ENCODE measurements around the gene HTRA1. TPM values are rescaled to one million over a fixed set of nuclear protein-coding genes. Genes with fewer than 3 reads are reported as not detected.

Gene HTRA1
- total RNA-seq, 1 experiment from 2014 or later, result 0.39 TPM

DNA sequence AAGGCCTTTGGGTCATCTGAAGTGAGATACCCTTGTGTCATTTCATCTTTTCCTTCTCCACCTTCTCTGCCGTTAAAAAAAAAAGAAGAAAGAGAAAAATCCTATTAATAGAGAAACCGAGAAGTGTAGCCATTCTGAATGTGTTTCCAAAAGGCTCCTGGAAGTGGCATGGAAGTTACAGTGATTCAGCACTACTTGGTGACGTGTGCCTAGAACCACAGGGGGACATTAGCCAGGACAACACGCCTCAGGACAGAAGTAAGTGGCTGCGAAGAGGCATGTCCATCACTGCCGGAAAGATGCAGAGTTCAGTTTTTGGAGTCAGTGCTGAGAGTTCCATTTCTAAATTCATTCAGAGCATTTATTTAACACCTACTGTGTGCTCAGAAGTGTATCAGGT lies 6.3 kb downstream of the HTRA1 start:
- ATAC-seq (no peak), DNase-seq (ENCODE audit: low read depth, low spot score) (no peak)
- TF ChIP-seq YY1 (IDR thresholded peaks at IDR 0.05; ENCODE audit: extremely low read depth, insufficient replicate concordance, low read depth, low read length) (no peak), POLR2AphosphoS5 (IDR thresholded peaks at IDR 0.05; ENCODE audit: low read depth, low read length) (no peak), ZFX (IDR thresholded peaks at IDR 0.05) (no peak), EZH2 (IDR thresholded peaks at IDR 0.05) (no peak), ZBTB33 (IDR thresholded peaks at IDR 0.05; ENCODE audit: extremely low read depth, insufficient replicate concordance, low read length) (no peak)
- H3K9ac ChIP-seq (ENCODE audit: low read length), result no peak overlapping the region
- RAD21 ChIA-PET (ENCODE audit: low non-redundant PET in 1 of 2, low total read pairs in 2 of 2, uncharacterized antibody in 2 of 2, unreplicated experiment in 2 of 2), result no interaction called here
- POLR2A ChIA-PET, result no interaction called here
- intact Hi-C loops (cut with micrococcal nuclease), result no loop called here
- no peaks in the 10 kb centered on the region for H3K9me3 ChIP-seq (ENCODE audit: control insufficient read depth in 1 of 2, insufficient read depth in 1 of 2, low read depth in 1 of 2, low read length in 2 of 2)
- H3K27ac ChIP-seq (ENCODE audit: low read depth, low read length), result no peak overlapping the region
- H3K79me2 ChIP-seq (ENCODE audit: insufficient read depth, low read length), result no peaks in the 10 kb centered on the region
- H3K4me1 ChIP-seq (ENCODE audit: control insufficient read depth in 1 of 2, insufficient read depth in 2 of 2, low read length in 2 of 2), result peaks cover 7 to 13% of the 10 kb centered on the region in 2 experiments; a peak in 3 of 4 replicates
- peaks cover 32% of the 10 kb centered on the region; the same call in 1 of the 2 replicates for H3K27me3 ChIP-seq (ENCODE audit: insufficient read depth, low read length)
- no peaks in the 10 kb centered on the region for H3K36me3 ChIP-seq (ENCODE audit: control insufficient read depth in 1 of 2, insufficient read depth in 2 of 2, low read length in 2 of 2)
- H3K4me3 ChIP-seq (replicated peaks in 1 of 2; ENCODE audit: low read depth in 1 of 2, low read length in 2 of 2), result no peak overlapping the region
- no peak overlapping the region for H3K4me2 ChIP-seq (ENCODE audit: low read length)
- H2AFZ ChIP-seq (ENCODE audit: low read depth, low read length, poor library complexity, severe bottlenecking), result no peak overlapping the region
- no peaks in the 10 kb centered on the region for H3K9me2 ChIP-seq (ENCODE audit: insufficient read depth)
- BruUV-seq (replicated peaks), result no TSS peak
- H4K20me1 ChIP-seq (ENCODE audit: insufficient read depth), result no peaks in the 10 kb centered on the region
- CTCF ChIA-PET, result interaction anchor here (2.9 kb wide), 1 partner anchor 98 kb away, joined by 7 read pairs; no protein-coding TSS in a partner anchor

- Histone ChIP-seq H4K20me1 (ENCODE audit: insufficient read depth) (no peaks in the 10 kb centered on the region), H3K4me1 (ENCODE audit: control insufficient read depth in 1 of 2, insufficient read depth in 2 of 2, low read length in 2 of 2) (peaks cover 7 to 13% of the 10 kb centered on the region in 2 experiments; a peak in 3 of 4 replicates), H3K27ac (ENCODE audit: low read depth, low read length) (no peak overlapping the region), H3K9ac (ENCODE audit: low read length) (no peak overlapping the region), H3K4me2 (ENCODE audit: low read length) (peak overlapping the region; percentile 44), H3K27me3 (ENCODE audit: insufficient read depth, low read length) (peaks cover 26% of the 10 kb centered on the region; the same call in 1 of the 2 replicates), H3K9me3 (ENCODE audit: control insufficient read depth in 1 of 2, insufficient read depth in 1 of 2, low read depth in 1 of 2, low read length in 2 of 2) (no peaks in the 10 kb centered on the region), H3K36me3 (ENCODE audit: control insufficient read depth in 1 of 2, insufficient read depth in 2 of 2, low read length in 2 of 2) (no peaks in the 10 kb centered on the region), H2AFZ (ENCODE audit: low read depth, low read length, poor library complexity, severe bottlenecking) (peak overlapping the region; percentile 25), H3K79me2 (ENCODE audit: insufficient read depth, low read length) (no peaks in the 10 kb centered on the region), H3K4me3 (replicated peaks in 1 of 2; ENCODE audit: low read depth in 1 of 2, low read length in 2 of 2) (no peak overlapping the region), H3K9me2 (ENCODE audit: insufficient read depth) (no peaks in the 10 kb centered on the region)
- TF ChIP-seq ZBTB33 (IDR thresholded peaks at IDR 0.05; ENCODE audit: extremely low read depth, insufficient replicate concordance, low read length), result no peak
- DNase-seq (ENCODE audit: low read depth, low spot score) (no peak), ATAC-seq (no peak)
- BruUV-seq (replicated peaks), result no TSS peak
- POLR2A ChIA-PET, result interaction anchor here (0.8 kb wide), 1 partner anchor 13 kb away, joined by 3 read pairs; no protein-coding TSS in a partner anchor
- RAD21 ChIA-PET (ENCODE audit: low non-redundant PET in 1 of 2, low total read pairs in 2 of 2, uncharacterized antibody in 2 of 2, unreplicated experiment in 2 of 2), result no interaction called here
- CTCF ChIA-PET, result interaction anchor here (1.1 to 2.9 kb wide), 4 partner anchors 26 to 170 kb away, joined by 3 to 7 read pairs (median 5); no protein-coding TSS in a partner anchor
- intact Hi-C loops (cut with micrococcal nuclease), result no loop called here
These were observed 7.1 kb downstream of the HTRA1 start for GRCh38 chr10:122468307-122468925.
